HUDEP-2 (cell line): ENCODE results near the gene PRR13.
A peak's percentile ranks its signal among the peaks of the same experiment; 100 is the strongest.
"Not testable (repeated sequence)": the region's sequence is repeated elsewhere in the genome, so short reads cannot be mapped to it uniquely, and the experiment has no call there.

Experiments used
- DNase-seq, 76 experiments: peaks; one replicate each; lab custom pipeline; 2025; ENCODE audit not compliant: unreplicated experiment in 76 of 76; lab: John Stamatoyannopoulos, UW

The PRR13 gene

GRCh38 chr12:53467082-53467481 lies 25.5 kb downstream of the PRR13 start:
- no peak for DNase-seq

DNA sequence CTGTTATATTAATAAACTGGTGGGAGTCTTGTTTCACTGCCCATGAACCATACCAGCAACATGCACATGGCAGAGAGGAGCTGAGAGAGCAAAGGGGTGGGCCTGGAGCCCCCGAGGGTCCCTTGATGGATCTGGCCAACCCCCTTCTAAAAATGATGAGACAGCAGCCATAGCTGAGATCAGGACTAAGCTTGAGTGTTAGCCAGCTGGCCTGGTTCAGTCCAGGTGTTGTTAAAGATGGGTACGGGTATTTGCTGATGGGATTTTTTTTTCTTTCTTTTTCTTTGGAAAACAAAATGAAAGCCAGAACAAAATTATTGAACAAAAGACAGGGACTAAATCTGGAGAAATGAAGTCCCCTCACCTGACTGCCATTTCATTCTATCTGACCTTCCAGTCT lies 26.3 kb downstream of the PRR13 start:
- DNase-seq: no peak

- DNase-seq: no peak
Measured at GRCh38 chr12:53468282-53468681, 26.7 kb downstream of the PRR13 start.

- no peak for DNase-seq
Measured at GRCh38 chr12:53472056-53472582, 30.6 kb downstream of the PRR13 start.

- DNase-seq: no peak
Measured at GRCh38 chr12:53474077-53474476, 32.5 kb downstream of the PRR13 start.

DNA sequence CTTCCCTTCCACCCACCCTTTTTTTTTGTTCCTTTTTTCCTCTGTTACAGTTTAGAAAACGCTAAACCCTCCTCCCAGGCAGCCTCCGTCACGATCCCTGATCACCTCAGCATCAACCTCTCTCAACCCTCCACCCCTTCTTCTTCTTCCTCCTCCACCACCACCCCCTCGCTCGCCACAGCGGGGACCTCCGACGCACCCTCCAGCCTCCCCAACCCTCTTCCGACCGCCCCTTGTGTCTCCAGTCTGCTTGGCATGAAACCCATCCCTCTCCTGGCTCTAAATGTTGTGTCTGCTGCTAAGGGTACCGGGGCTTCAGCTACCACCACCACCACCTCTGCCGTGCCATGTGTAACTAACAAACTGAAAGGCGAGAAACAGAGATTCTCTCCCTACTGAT lies 33.3 kb downstream of the PRR13 start:
- DNase-seq: no peak

DNA sequence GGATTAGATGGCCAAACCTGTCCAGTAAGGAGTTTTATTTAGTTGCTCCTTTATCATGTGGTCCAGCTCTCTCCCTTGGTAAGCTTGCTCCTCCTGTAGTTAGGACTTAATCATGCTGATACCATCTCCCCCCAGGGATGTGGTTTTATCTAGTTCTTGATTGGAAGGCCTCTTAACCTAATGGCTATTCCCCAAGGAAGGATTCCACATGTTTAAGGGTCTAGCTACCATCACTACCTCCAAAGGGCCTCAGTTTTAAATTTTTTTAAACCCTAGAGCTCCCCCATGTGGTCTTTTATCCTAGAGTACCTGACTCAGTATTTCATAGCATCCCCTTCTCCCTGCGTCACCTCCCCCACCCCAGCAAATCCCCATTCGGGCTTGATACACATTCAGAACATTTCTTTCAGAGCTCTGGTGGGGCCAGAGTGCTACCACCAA lies 35.3 kb downstream of the PRR13 start:
- peak in 4 of 76 experiments; percentile 16 to 23 (median 21) for DNase-seq

DNA sequence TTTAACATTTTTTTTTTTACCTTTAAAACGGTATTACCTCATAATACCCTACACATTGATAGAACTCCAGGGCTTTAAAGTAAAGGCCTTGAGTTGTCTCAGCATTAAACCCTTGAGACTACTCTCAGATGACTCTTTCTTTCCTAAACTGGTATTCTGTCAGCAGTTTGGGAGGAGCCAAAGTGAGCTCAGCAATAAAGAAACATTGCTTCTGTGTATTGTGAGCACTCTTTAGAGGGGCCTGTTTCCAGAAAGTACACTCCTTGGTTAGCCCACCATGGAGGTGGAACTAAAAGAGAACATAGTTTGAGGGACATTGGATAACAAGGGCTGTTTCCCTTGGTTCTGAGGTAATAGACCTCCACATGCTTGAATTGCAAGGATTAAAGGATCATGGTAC lies 37.3 kb downstream of the PRR13 start:
- no peak for DNase-seq

DNA sequence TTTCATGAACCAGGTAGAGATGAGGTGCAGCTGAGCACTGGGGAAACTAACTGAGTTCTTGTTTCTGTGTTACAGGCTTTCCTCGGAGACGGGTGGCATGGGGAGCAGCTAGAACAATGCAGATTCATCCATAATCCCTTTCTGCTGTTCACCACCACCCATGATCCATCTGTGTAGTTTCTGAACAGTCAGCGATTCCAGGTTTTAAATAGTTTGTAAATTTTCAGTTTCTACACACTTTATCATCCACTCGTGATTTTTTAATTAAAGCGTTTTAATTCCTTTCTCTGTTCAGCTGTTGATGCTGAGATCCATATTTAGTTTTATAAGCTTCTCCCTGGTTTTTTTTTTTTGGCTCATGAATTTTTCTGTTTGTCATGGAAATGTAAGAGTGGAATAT lies 37.8 kb downstream of the PRR13 start:
- no peak for DNase-seq

GRCh38 chr12:53480491-53481442 lies 39.2 kb downstream of the PRR13 start:
- DNase-seq: no peak

GRCh38 chr12:53481458-53481857 lies 39.9 kb downstream of the PRR13 start:
- DNase-seq: not testable (repeated sequence)

DNA sequence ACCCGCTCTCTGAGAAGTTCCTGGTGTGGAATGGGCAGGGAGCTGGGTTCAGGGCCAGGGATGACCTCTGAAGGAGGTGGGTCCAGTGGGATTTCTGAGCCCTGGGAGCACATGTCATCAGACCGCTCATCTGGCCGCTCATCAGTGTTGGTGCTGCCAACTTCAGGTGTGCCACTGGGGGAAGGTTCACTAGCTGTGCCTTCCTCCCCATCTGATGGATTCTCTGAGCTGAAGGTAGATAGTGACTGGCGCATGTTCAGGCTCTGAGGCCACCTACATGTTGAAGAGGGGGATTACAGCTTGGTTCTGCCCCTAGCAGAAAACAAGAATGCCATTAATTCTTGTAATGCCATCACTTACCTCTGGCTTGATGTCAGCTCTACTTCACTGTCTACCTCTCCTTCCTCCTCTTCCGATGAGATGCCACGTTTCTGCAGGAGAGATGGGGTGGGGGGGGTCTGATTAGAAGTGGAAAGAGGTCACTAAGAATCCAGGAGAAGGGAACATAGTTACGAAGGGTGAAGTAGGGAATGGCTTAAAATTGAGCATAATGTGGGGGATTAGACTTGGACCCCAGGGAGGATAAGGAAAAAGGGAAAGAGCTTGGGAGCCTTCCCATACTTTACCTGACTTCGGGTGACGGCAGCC lies 40.5 kb downstream of the PRR13 start:
- DNase-seq: peak in 4 of 76 experiments; percentile 11 to 30 (median 22)

DNA sequence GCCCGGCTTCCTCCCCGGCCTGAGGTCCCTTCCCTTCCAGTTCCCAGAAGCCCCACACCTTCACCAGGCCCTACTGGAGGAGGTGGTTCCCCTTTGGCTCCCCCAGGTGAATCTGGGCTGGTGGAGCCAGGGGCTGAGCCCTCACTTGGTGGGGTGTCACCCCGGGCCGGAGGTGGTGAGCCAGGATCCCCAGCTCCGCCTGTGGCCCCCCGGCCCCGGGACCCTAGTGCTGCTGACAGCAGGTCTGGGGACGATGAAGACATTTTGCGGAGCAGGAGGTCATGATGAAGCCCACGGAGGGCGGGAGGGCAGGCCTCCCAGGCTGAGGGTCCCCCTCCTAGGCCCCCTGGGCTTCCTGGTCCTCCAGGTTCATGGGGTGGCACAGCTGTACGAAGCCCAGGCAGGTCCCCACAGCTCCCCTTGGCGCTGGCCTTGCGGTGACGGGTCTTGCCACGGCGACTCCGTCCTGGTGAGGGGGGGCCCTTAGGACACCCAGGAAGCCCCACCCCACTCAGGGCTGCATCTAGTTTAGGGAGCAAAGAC lies 41.2 kb downstream of the PRR13 start:
- peak in 1 of 76 experiments; percentile 5 for DNase-seq

GRCh38 chr12:53483225-53483978 lies 41.9 kb downstream of the PRR13 start:
- no peak for DNase-seq

GRCh38 chr12:53483979-53484377 lies 42.4 kb downstream of the PRR13 start:
- DNase-seq: no peak

DNA sequence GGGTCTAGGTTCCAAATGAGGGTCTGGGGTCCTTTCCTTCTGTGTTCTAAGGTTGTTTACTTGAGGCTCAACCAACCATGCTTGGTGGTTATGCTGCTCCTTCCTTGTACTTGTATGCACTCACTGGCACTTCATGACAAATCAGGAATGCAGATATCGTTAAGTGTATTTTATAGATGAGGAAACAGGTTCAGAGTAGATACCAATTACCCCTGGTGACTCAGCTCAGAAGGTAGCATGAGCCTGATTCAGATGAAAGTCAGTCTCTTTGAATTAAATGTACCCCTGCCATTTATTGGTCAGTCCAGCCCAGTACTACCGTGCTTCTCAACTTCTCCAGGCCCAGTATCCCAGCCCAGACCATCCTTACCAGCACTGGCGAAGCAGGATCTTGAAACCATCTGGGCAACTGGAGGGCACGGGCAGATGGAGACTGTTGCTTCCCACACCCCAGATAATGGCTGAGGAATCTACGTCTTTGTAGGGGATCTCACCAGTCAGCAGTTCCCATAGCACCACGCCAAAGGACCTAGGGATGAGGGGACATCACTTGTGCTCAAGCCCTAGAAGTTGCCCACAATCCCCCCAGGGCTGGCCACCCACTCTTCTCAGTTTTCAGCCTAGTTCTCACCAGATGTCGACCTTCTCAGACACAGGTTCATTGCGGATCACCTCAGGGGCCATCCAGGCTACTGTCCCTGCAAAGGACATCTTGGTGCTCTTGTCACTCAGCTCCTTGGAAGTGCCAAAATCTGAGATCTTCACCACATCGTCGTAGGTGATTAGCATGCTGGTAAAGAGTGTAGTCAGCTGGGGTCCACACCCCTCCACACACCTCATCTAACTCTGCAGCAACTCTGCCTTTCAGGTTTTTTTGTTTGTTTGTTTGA lies 43.4 kb downstream of the PRR13 start:
- no peak for DNase-seq

- no peak for DNase-seq
Measured at GRCh38 chr12:53485955-53486735, 44.6 kb downstream of the PRR13 start.

- DNase-seq: no peak
Measured at GRCh38 chr12:53486736-53487487, 45.4 kb downstream of the PRR13 start.
